Keratinocyte (primary cell): Measurements from ENCODE around the gene JMJD7. TPM values are rescaled to one million over a fixed set of nuclear protein-coding genes. Genes with fewer than 3 reads are reported as not detected.

ENCODE experiments used
- DNase-seq: peaks from one replicate; pipeline ENCODE4 v3.0.0-alpha.2; 2011; ENCODE audit warnings: low read depth, missing footprints, low spot score
- FAIRE-seq: peaks from 2 replicates; lab custom pipeline; 2011; peaks lifted over from hg19 to GRCh38; lab: Jason Lieb, UNC
- H2AFZ ChIP-seq: 2 replicates; pipeline ENCODE4 v1.6.0; 2012; ENCODE audit warnings: low read length, control low read depth, inconsistent platforms; ENCODE audit not compliant: control insufficient read depth
- H3K27ac ChIP-seq: 2 replicates; pipeline ENCODE4 v1.5.1; 2011; ENCODE audit warnings: low read length; ENCODE audit not compliant: control insufficient read depth, insufficient read depth
- H3K27me3 ChIP-seq: 3 replicates; pipeline ENCODE4 v1.6.0; 2011; ENCODE audit warnings: low read length; ENCODE audit not compliant: control insufficient read depth, insufficient read depth; ENCODE audit errors: extremely low read depth
- H3K36me3 ChIP-seq, 2 experiments: 2 replicates in 1 of 2; 3 replicates in 1 of 2; pipeline ENCODE4 v1.5.1; 2011; ENCODE audit warnings: low read length in 2 of 2, mild to moderate bottlenecking in 1 of 2; ENCODE audit not compliant: control insufficient read depth in 2 of 2, insufficient read depth in 2 of 2; ENCODE audit errors: extremely low read depth in 1 of 2
- H3K4me1 ChIP-seq: 3 replicates; pipeline ENCODE4 v1.5.1; 2011; ENCODE audit warnings: low read length; ENCODE audit not compliant: control insufficient read depth, insufficient read depth; ENCODE audit errors: extremely low read depth
- H3K4me2 ChIP-seq: 3 replicates; pipeline ENCODE4 v1.6.0; 2011; ENCODE audit warnings: low read depth, low read length; ENCODE audit not compliant: control insufficient read depth, insufficient read depth; ENCODE audit errors: extremely low read depth
- H3K4me3 ChIP-seq, 3 experiments: fragments of 200-600 bp in 1 of 3; sonication (generic) in 1 of 3; 2 replicates in 2 of 3; 3 replicates in 1 of 3; pipeline ENCODE4 v1.5.1; 2011 to 2016; ENCODE audit warnings: low read length in 3 of 3, mild to moderate bottlenecking in 3 of 3, control low read depth in 2 of 3, inconsistent platforms in 1 of 3, low read depth in 1 of 3, mixed read lengths in 1 of 3, mixed run types in 1 of 3, moderate library complexity in 1 of 3; ENCODE audit not compliant: control insufficient read depth in 2 of 3, insufficient read depth in 2 of 3; ENCODE audit errors: extremely low read depth in 1 of 3
- H3K79me2 ChIP-seq: 2 replicates; pipeline ENCODE4 v1.6.0; 2012; ENCODE audit warnings: low read length; ENCODE audit not compliant: control insufficient read depth, insufficient read depth
- H3K9ac ChIP-seq: 3 replicates; pipeline ENCODE4 v1.6.0; 2011; ENCODE audit warnings: low read length; ENCODE audit not compliant: control insufficient read depth, insufficient read depth; ENCODE audit errors: extremely low read depth
- H3K9me1 ChIP-seq: 3 replicates; pipeline ENCODE4 v1.6.0; 2011; ENCODE audit warnings: low read length; ENCODE audit not compliant: control insufficient read depth, insufficient read depth; ENCODE audit errors: extremely low read depth
- H3K9me3 ChIP-seq: 2 replicates; pipeline ENCODE4 v1.5.1; 2012; ENCODE audit warnings: low read depth, low read length; ENCODE audit not compliant: control insufficient read depth
- H4K20me1 ChIP-seq: 3 replicates; pipeline ENCODE4 v1.6.0; 2011; ENCODE audit warnings: low read length; ENCODE audit not compliant: control insufficient read depth, insufficient read depth; ENCODE audit errors: extremely low read depth
- EZH2 ChIP-seq: IDR thresholded peaks from one replicate; pipeline ENCODE4 v1.6.1; 2012; ENCODE audit warnings: inconsistent platforms, mild to moderate bottlenecking, low read length, moderate library complexity
- dilution Hi-C: fragments of 300-500 bp; cut with MboI; formaldehyde crosslinking; loops from one replicate; pipeline ENCODE4 v1.7.0; 2020; ENCODE audit warnings: low sequenced_read_pairs; ENCODE audit not compliant: extremely low pct_ligation_motif_present
- polyA plus RNA-seq, 5 experiments: library from polyadenylated mRNA; depleted of rRNA in 3 of 5; stranded (reverse) in 3 of 5; stranded (forward) in 1 of 5; unstranded in 1 of 5; fragments of >200 nt; gene quantifications; 1 replicate in 1 of 5; 2 replicates in 3 of 5; 3 replicates in 1 of 5; pipeline versions ENCODE4 v1.2.1 to v1.2.3, GENCODE V29; 2011 to 2012; ENCODE audit warnings: missing spikeins in 2 of 5, low read depth in 1 of 5, low replicate concordance in 1 of 5
- TF ChIP-seq, protein P1 (sequence below), 3 experiments: IDR thresholded peaks in 1 of 3; conservative IDR thresholded peaks in 1 of 3; optimal IDR thresholded peaks in 1 of 3; 2 replicates in 2 of 3; 3 replicates in 1 of 3; pipeline versions ENCODE3 to v1.5.1; 2011; ENCODE audit warnings: low read length in 3 of 3, mild to moderate bottlenecking in 3 of 3, moderate library complexity in 2 of 3, control low read depth in 1 of 3, inconsistent platforms in 1 of 3; ENCODE audit not compliant: insufficient read depth in 2 of 3; ENCODE audit errors: extremely low read depth in 1 of 3

JMJD7 gene
- polyA plus RNA-seq, 1 donor (not counting 4 experiments of a cell fraction or from before 2014, with no cell fraction given), result 8.2 TPM

DNA sequence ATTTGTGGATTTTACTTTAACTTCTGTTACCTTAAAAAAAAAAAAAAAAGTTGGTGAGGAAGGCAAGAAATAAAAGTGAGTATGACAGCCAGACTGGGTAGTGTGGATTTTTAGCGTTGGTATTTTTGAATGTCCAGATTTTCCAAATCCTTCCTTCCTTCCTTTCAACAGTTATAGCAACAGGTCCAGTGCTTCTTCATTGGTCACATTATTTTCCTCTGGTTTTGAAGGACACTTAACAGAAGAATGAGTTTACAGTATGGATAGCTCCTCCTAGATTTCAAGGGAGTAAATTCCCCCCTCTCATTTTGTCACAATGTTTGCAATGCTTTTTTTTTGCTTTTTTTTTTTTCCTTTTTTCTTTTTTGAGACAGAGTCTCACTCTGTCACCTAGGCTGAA lies 47.2 kb upstream of the JMJD7 start:
- Histone ChIP-seq H3K4me2 (peak overlapping the region; percentile 30), H3K4me3 (no peak overlapping the region), H3K27ac (peak overlapping the region; percentile 63), H2AFZ (no peak overlapping the region), H3K79me2 (peaks cover 94% of the 10 kb centered on the region), H3K27me3 (no peaks in the 10 kb centered on the region), H3K4me1 (peaks cover 63% of the 10 kb centered on the region), H3K9me1 (no peaks in the 10 kb centered on the region), H3K36me3 (peaks cover 0 to 5% of the 10 kb centered on the region in 2 experiments), H3K9me3 (no peaks in the 10 kb centered on the region), H3K9ac (no peak overlapping the region), H4K20me1 (no peaks in the 10 kb centered on the region)
- FAIRE-seq, result no peak
- dilution Hi-C loops, result no loop called here
- TF ChIP-seq, protein P1, sequence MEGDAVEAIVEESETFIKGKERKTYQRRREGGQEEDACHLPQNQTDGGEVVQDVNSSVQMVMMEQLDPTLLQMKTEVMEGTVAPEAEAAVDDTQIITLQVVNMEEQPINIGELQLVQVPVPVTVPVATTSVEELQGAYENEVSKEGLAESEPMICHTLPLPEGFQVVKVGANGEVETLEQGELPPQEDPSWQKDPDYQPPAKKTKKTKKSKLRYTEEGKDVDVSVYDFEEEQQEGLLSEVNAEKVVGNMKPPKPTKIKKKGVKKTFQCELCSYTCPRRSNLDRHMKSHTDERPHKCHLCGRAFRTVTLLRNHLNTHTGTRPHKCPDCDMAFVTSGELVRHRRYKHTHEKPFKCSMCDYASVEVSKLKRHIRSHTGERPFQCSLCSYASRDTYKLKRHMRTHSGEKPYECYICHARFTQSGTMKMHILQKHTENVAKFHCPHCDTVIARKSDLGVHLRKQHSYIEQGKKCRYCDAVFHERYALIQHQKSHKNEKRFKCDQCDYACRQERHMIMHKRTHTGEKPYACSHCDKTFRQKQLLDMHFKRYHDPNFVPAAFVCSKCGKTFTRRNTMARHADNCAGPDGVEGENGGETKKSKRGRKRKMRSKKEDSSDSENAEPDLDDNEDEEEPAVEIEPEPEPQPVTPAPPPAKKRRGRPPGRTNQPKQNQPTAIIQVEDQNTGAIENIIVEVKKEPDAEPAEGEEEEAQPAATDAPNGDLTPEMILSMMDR (optimal IDR thresholded peaks at IDR 0.05 in 1 of 3, IDR thresholded peaks at IDR 0.05 in 1 of 3, conservative IDR thresholded peaks at IDR 0.05 in 1 of 3; ENCODE audit: extremely low read depth in 1 of 3, insufficient read depth in 2 of 3, low read length in 3 of 3), result no peak
- no peak for TF ChIP-seq EZH2
- DNase-seq, result no peak

DNA sequence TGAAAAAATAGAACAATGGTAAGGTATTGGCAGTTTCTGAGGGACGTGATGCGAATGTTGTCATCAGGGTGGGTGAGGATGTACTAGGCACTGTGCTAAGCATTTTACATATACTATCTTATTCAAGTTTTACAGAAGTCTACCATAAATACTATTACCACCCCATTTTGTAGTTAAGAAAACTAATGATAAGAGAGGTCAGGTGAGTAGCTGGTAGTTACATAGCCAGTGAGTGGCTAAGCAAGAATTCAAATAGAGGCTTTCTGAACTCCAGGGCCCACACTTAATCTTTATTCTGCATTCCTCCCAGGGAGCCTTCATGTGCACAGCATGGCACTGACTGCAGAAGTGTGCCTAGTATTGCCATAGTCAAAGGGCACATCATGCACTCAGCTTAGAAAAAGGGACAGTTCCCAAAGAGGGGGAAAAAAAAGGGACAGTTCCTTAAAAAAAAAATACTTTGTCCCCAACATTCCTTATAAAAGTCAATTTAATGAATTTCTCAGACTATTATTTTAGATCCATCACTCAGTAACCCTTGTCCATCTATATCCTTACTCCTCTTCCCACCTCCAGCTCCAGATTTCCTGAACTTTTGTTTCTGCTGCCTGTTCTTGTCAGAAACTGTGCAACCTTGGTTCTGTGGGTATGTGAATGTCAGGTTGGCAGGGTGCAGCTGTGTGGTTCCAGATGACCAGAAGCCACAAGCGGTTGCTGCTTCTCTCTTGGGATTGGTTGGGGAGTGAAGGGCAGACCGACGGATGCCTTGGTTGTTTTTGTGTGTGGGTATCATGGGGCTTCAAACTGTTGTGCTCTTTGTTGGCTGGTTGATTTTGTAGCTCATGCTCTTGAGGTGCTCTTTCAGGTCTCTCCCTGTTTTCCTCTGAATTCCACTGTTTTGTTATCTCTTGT lies 45.3 kb upstream of the JMJD7 start:
- Histone ChIP-seq H3K27ac (peak overlapping the region; percentile 45), H2AFZ (no peak overlapping the region), H4K20me1 (no peaks in the 10 kb centered on the region), H3K9ac (no peak overlapping the region), H3K9me1 (no peaks in the 10 kb centered on the region), H3K4me3 (no peak overlapping the region), H3K9me3 (no peaks in the 10 kb centered on the region), H3K36me3 (peaks cover 0 to 5% of the 10 kb centered on the region in 2 experiments), H3K4me1 (peaks cover 54% of the 10 kb centered on the region), H3K4me2 (no peak overlapping the region), H3K27me3 (no peaks in the 10 kb centered on the region), H3K79me2 (peaks cover 93% of the 10 kb centered on the region)
- DNase-seq (no peak), FAIRE-seq (no peak)
- dilution Hi-C loops, result no loop called here
- no peak for TF ChIP-seq EZH2
- TF ChIP-seq, protein P1 (optimal IDR thresholded peaks at IDR 0.05 in 1 of 3, IDR thresholded peaks at IDR 0.05 in 1 of 3, conservative IDR thresholded peaks at IDR 0.05 in 1 of 3; ENCODE audit: extremely low read depth in 1 of 3, insufficient read depth in 2 of 3, low read length in 3 of 3), result no peak
